GM21367 (cell line): Measurements from ENCODE around the gene MORN3.
A peak's percentile ranks its signal among the peaks of the same experiment; 100 is the strongest.
"Not testable (repeated sequence)": the region's sequence is repeated elsewhere in the genome, so short reads cannot be mapped to it uniquely, and the experiment has no call there.

Source experiments
- ATAC-seq: cut with Tn5 transposase; IDR thresholded peaks from one replicate; pipeline ENCODE4 v1.9.1; 2021; ENCODE audit not compliant: unreplicated experiment

MORN3 gene

GRCh38 chr12:121669521-121669900 lies at the start of gene MORN3:
Gene MORN3, minus strand, starts transcription at chr12:121669654. Its CDS starts 171 bp downstream, at chr12:121669483.
- ATAC-seq, result no peak

DNA sequence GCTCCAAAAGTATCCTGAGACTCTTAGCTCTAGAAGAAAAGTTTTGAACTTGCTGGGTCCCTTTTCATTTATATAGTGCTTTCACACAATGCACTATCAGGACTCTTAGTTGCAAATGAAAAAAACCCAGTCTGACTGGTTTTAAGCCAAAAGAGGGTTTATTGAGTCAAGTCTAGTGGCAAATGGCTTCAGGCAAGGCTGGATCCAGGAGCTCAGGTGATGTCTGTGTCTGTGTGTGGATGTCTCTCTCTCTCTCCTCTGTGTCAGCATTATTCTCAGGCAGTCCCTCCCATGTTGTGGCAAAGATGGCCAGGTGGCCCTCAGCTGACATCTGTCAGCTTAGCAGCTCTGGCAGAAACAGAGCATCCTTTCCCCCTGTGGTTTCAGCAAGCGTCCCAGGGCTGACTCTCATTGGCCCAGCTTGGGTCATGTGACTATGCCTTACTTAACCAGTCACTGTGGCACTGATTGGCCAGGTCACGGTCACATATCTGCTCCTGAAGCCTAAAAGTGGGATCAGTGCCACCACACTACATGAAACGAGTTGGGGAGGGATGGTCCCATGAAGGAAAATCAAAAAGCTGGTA lies 49.3 kb upstream of the MORN3 start:
- ATAC-seq, result no peak

DNA sequence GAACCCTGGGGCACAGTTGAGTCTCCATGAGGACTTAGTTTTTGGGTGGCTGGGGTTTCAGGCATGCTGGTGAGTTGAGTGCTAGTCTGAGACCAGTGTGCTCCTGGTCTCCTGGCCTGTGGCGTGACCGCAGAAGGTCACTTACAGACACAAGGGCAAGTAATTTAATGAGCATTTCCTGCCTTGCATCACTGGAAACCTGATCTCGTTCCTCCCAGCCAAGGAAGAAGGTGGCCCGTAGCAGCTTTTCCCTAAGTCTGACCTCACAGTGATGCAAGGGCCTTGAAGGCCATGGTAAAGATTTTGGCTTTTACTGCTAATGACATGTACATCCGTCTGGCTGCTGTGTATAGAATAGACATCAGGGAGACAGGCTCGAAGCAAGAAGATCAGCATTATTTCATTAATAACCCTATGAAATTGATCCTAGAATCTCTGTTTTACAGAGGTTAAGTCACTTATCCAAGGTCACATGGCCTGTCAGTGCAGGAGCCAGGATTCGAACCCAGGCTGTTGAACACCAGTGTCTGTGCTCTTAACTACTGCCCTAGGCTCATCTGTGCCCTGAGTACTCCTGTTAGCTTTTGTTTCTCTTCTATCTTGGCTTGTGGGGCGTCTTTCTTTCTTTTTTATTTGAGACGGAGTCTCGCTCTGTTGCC lies 47.7 kb upstream of the MORN3 start:
- ATAC-seq, result no peak

DNA sequence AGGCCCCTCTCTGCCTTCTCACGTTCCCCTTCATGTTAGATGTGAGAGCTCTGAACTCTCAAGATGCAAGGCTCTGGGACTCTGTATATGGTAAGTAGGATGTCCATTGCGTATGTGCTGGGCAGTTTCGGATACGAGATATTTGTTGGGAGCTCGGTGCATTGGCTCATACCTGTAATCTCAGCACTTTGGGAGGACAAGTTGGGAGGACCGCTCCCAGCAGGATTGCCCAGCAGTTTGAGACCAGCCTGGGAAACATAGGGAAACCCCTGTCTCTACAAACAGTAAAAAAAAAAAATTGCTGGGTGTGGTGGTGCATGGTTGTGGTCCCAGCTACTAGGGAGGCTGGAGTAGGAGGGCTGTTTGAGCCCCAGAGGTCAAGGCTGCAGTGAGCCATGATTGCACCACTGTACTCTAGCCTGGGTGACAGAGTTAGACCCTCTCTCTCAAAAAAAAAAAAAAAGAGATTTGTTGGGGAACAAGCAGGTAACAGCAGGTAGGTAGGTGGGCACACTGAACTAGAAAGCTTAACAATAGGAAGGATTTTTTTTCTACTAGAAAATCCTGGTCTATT lies 46.5 kb upstream of the MORN3 start:
- no peak for ATAC-seq

- ATAC-seq, result not testable (repeated sequence)
These were observed 45.6 kb upstream of the MORN3 start for GRCh38 chr12:121715055-121715454.

DNA sequence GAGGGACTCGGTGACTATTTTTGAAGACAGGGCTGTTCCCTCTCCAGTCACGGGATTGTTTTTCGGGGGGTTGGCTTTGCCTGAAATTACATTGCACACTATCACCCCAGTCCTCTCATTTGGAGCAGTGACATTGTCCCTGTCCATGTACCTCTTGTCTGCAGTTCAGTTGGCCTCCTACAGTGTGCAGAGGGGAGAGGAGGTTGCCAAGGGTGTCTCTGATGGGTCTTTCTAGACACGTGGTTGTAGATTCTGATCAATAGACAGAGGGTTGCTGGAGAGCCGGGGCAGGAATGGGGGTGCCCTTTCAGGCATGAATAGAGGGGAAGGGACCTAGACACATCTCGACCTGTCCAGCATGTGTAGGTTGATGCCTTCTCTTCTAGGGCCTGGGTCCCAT lies 44.3 kb upstream of the MORN3 start:
- ATAC-seq, result no peak

GRCh38 chr12:121713257-121713777 lies 43.9 kb upstream of the MORN3 start:
- no peak for ATAC-seq

- ATAC-seq, result peak; percentile 73
These were observed 43.2 kb upstream of the MORN3 start, which contains the start of gene TMEM120B for GRCh38 chr12:121712461-121713256. Gene TMEM120B, plus strand, starts transcription at chr12:121712752. Its CDS starts 144 bp downstream, at chr12:121712896.

DNA sequence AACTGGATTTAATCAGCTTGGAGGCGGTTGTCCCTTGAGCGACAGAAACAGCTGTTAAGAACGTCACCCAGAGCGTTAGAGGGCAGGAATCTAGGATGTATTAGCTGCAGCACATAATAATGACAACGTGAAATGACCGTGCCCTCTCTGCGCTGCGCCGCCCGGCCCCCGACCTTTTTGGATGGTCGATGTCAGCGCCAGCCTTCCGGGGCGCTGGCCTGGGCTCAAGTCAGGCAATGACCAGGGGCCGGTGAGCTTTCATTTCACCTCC lies 42.7 kb upstream of the MORN3 start:
- ATAC-seq, result peak; percentile 20

DNA sequence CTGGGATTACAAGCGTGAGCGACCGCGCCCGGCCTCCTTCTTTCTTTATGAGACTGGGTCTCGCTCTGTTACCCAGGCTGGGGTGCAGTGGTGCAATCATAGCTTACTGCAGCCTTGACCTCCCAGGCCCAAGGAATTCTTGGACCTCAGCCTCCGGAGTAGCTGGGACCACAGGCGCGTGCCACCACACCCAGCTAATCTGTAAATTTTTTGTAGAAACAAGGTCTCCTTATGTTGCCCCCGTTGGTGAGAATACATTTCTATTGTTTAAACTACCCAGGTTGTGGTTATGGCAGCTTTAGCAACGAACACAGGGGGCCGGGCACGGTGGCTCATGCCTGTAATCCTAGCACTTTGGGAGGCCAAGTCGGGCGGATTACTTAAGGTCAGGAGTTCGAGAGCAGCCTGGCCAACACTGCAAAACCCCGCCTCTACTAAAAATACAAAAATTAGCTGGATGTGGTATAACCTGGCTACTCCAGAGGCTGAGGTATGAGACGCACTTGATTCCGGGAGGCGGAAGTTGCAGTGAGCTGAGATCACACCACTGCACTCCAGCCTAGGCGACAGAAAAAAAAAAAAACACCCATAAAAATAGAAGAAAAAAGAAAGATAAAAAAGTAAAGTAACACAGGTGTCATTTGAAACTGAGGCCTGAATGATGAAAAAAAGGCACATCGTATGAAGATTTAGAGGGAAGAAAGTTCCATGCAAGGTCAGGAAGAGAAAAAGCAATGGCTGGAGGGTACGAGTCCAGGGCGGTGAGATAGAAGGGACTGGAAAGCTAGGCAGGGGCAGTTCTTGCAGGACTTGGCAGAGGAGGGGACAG lies 42.1 kb upstream of the MORN3 start:
- no peak for ATAC-seq

- ATAC-seq, result no peak
These were observed 40.1 kb upstream of the MORN3 start for GRCh38 chr12:121709478-121709961.

GRCh38 chr12:121709064-121709424 lies 39.6 kb upstream of the MORN3 start:
- not testable (repeated sequence) for ATAC-seq

DNA sequence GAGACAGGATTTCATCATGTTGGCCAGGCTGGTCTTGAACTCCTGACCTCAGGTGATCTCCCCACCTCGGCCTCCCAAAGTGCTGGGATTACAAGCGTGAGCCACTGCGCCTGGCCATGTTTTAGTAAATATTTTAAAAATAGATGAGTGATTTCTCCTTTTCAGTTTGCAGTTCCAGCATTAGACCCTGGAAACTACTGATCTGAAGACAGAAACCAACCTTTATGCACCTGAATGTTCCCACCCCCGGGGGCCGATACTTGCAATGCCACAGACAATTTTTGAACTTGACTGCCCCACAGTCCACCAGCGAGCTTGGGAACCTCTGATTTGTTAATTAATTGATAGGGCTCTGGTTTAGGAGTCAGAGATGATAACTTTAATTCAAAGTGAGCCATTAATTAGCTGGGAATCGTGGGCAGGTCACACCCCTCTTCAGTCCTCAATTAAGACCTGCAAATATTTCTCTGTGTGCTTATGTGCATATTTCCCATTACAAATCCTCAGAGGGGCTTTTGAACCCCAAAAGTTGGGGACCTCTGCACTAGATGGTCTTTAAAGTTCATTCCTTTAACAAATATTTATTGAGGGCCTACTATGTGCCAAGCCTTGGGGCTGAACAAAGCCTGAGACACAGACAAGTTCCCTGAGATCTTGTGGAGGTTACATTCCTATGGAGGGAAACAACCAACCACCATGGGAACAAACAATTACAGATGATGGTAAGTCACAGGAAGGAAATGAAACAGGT lies 39.0 kb upstream of the MORN3 start:
- ATAC-seq, result no peak

DNA sequence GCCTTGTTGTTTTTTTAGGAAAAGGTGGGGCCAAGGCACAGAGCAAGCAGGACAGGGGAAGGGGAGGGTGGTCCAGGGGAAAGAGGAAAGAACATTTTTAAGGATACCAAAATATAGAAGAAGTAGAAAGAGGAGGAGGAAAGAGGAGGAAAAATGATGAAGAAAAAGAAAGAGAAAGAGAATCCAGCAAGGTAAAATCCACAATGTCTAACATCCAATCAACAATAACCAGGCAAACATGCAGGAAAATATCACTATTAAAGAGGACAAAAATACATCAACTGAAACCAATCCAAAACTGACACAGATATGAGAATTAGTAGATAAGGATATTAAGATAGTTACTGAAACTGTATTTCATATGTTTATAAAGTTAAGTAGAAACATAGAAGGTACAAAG lies 36.1 kb upstream of the MORN3 start:
- ATAC-seq, result no peak

GRCh38 chr12:121702944-121703343 lies 33.5 kb upstream of the MORN3 start:
- ATAC-seq, result no peak

DNA sequence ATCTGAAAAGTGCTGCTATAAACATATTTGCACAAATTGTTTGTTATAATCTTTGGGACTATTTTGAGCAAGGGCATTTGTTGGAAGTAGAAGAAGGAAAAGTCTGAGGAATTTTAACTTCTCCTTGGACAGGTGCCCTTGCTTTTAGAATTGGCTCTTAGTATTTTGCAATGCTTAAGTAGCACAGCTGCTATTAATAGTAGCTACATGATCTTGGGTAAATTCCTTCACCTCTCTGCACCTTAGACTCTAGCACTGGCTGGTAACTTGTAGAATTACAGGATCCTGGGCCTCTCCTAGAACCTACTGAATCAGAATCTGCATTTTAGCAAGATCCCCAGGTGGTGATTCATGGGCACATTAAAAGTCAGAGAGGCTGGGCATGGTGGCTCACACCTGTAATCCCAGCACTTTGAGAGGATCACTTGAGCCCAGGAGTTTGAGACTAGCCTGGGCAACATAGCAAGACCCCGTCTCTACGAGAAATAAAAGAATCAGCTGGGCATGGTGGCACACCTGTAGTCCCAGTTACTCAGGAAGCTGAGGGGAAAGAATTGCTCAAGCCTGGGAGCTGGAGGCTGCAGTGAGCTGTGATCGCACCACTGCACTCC lies 32.3 kb upstream of the MORN3 start:
- ATAC-seq, result no peak

DNA sequence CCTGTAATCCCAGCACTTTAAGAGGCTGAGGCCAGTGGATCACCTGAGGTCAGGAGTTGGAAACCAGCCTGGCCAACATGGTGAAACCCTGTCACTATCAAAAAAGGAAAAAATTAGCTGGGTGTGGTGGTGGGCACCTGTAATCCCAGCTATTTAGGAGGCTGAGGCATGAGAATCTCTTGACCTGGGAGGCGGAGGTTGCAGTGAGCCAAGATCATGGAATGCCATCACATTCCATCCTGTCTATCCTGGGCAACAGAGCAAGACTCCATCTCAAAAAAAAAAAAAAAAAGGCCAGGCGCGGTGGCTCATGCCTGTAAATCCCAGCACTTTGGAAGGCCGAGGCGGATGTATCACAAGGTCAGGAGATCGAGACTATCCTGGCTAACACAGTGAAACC lies 28.4 kb upstream of the MORN3 start:
- ATAC-seq, result not testable (repeated sequence)

DNA sequence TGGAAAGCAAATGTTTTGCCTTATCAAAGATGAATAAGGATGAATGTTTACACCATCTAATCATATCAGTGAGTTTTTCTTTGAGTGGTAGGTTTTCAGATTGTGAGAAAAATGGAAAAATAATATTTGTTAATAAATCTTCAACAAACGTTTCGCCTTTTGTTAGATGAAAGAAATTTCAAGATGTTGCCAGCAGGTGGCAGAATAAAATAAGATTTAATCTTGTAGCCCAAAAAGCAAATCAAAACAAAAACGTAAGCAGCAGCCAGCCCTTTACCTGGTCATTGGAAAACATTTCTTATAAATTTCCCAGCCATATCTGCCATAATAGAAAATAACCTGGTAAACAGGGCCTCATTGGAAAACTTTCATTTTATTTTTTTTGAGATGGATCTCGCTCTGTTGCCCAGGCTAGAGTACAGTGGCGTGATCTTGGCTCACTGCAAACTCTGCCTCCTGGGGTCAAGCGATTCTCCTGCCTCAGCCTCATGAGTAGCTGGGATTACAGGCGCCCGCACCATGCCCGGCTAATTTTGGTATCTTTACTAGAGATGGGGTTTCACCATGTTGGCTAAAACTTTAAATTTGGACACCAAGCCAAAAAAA lies 27.7 kb upstream of the MORN3 start:
- no peak for ATAC-seq

- ATAC-seq, result no peak
These were observed 23.8 kb upstream of the MORN3 start for GRCh38 chr12:121693155-121693687.
